GM12873 (cell line): ENCODE data around the gene DCPS.

Experiments used
- TF ChIP-seq, protein P1 (sequence below): IDR thresholded peaks from 2 replicates; pipeline ENCODE4 v1.5.1; 2012; ENCODE audit warnings: low read depth, mild to moderate bottlenecking, moderate library complexity, low read length, control low read depth; ENCODE audit not compliant: insufficient read depth; ENCODE audit errors: missing control alignments

Gene DCPS

DNA sequence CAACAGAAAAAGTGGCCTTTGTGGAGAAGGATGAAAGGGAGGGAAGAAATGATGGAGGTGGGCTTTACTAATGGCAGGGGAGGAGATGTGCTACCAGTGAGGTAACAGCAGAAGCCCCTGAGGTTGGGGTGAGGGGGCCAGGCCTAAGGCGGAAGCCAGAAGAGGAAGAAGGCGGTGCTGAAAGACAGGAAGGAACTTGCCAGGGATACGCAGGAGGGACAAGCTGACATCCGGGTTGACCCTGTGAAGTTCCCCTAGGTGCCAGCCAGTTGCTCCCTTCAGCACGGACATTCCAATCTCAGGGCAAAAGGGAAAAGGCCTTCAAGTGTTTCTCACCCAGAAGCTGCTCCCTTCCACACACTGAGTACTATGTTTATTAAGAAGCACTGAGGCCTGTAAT, 23.3 kb upstream of the DCPS start:
- TF ChIP-seq, protein P1, sequence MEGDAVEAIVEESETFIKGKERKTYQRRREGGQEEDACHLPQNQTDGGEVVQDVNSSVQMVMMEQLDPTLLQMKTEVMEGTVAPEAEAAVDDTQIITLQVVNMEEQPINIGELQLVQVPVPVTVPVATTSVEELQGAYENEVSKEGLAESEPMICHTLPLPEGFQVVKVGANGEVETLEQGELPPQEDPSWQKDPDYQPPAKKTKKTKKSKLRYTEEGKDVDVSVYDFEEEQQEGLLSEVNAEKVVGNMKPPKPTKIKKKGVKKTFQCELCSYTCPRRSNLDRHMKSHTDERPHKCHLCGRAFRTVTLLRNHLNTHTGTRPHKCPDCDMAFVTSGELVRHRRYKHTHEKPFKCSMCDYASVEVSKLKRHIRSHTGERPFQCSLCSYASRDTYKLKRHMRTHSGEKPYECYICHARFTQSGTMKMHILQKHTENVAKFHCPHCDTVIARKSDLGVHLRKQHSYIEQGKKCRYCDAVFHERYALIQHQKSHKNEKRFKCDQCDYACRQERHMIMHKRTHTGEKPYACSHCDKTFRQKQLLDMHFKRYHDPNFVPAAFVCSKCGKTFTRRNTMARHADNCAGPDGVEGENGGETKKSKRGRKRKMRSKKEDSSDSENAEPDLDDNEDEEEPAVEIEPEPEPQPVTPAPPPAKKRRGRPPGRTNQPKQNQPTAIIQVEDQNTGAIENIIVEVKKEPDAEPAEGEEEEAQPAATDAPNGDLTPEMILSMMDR = no peak

DNA sequence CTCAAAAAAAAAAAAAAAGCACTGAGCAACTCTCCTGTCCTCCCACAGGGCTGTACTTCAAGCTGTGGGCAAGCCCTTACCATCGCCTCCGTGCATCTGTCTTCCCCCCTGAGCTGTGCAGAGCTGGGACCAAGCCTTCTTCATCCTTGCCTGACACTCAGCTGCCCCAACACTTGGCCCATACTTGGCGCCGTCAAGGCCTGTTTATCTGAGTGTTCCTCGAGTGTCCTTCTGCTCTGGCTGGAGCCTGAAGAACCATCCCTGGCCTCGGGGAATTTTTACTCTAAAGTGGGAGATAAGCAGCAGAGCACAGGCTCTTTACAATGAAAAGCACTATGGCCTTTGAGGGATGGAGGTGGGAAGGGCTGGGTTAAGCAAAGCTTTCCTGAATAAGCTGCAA, 22.6 kb upstream of the DCPS start:
- TF ChIP-seq, protein P1 = no peak

DNA sequence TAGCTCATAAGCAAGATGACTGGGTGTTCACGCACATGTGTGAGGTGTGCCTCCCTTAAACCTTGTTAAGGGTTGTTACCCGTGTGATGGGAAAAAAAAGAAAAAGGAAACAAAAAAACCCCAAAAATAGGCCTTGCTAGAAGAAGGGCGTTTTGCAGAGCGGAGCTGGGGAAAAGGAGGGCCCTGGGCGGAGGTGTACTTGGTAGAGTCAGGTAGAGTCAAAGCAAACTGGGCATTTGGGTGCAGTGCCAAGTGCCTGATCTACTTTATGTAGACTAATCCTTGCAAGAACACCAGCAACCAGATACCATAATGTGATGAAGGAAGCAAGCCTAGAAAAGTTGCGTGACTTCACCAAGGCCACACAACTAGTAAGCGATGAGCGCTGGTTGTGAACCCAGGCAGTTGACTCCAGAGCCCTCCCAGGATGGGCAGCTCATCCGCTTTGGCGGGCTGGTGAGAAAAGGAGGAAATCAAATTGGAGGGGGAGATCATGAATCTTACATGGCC, 22.1 kb upstream of the DCPS start:
- TF ChIP-seq, protein P1 = no peak

DNA sequence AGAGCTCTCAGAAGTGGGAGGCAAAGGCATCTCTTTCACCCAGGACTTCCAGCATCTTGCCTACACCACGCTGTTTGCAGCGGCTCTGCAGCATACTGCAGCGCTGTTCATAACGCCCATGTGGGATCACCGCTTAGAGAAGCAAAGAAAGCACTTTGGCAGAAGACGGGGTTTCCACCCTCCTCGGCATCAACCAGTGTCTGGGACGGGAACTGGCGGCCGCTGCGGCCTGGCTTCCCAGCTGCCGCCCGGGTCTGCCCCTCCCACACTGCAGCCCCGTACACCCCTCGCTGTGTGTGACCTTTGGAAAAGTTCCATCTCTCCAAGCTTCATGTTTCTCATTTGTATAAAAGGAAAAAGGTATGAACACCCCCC, 21.5 kb upstream of the DCPS start:
- TF ChIP-seq, protein P1 = no peak

DNA sequence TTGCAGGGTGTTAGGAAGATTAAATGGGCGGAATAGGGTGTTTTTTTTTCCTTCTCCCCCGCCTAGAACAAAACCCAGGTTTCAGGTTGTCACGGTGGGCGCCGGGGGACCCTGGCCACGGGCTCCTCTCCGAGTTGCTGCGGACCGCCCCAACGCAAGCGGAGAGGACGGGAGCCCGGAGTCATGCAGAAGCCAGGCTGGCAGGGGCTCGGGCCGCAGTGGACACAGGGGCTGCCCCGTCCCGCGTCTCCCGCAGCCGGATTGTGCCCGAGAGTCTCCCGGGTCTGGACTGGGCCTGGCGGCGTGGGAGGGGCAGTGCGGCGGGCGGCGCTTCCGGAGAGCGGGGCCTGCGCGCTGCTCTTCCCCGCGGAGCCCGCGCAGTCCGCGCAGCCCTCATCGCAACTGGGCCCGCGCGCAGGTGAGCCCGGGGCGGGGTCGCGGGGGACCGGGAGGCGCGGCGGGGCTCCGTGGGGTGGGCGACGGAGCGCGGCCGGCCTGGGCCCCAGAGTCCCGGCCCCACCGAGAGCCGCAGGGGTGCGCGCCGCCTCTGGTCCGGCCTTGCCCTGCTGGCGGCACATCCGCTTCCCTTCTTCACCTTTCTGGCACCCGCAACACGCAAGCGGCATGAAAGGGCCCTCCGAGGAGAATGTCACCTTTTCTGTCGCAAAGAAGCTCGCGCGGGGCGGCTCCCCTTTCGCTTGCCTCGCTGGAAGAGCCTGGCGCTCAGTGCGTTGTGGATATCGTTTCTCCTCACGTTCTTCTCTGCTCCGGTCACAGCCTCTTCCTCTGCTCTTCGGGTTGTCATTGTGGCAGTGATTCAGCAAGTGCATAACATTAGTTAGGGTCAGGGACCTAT, 20.9 kb upstream of the DCPS start, which contains the start of gene TIRAP:
Gene TIRAP, plus strand, starts transcription at position 358 of the 856 bp plus-strand sequence. CDS start 7,802 bp downstream, outside the sequence.
- TF ChIP-seq, protein P1 = no peak

DNA sequence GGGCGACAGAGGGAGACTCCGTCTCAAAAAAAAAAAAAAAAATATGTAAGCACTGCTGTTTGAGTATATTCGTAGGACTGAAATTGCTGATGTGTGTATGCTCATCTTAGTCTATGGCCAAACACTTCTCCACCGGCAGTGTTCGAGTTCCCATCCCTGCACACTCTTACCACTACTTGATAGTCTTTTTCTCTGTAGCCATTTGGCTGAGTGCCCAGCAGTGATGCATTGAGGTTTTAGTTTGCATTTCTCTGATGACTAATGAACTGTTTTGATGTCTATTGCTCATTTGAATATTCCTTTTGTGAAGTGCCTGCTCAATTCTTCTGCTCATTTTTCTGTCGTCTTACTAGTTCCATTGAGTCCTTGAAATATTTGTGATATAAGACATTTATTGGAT, 19.0 kb upstream of the DCPS start:
- TF ChIP-seq, protein P1 = no peak

DNA sequence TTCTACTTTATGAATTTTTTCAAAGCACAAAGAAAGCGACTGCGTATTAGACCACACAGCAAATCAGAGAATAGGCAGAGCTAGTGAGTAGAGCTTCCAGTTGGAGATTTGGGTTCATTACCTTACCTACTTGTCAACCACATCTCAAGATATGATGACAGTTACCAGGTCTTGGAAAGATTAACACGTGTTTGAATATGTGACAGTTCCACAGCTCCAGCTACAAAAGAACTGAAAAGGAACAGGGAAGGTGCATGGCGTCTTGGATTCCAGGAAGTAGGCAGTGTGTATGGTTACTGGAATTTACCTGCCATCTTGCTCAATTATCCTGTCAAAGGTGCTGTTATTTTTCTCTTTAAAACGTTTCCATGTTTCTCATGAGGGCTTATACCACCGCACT, 15.6 kb upstream of the DCPS start:
- TF ChIP-seq, protein P1 = no peak
